CD4-positive, alpha-beta T cell treated with Interleukin-17A for 1 hour (primary cell): ENCODE results near the gene SYDE2.

Experiments
- DNase-seq: peaks from one replicate; pipeline ENCODE4 v3.0.0-alpha.2; 2020

The SYDE2 gene

DNA sequence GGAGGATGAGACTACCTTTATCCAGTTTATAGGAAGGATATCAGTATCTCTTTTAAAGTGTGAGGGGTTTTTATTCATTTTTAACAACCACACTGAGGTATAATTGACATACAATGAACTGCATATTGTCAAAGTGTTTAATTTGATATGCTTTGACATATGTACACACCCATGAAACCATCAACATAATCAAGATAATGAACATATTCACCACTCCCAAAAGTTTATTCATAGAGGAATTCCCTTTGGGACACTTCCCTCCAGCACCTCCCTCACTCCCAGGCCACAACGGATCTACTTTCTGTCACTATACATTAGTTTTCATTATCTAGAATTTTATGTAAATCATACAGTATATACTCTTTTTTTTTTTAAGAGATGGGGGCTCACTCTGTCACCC is 89.1 kb downstream of the SYDE2 start:
- DNase-seq = no peak

DNA sequence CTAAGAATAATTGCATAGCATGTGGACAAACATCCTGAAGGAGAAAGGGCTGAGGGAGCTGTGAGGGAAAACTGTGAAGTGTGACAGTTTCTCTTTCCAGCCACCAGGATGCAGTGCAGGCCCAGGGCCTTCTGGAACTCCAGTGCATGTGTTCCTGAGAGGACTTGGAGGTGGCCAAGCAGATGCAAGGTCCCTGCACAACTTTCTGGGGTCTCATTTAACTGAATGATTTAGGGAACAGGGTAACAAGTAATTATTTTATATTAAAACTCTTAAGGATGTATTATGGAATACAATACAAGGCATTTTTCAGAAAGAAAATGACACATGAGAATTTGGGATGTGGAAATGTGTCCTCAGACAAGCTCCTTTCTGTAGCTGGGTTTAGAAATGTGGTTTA is 91.3 kb downstream of the SYDE2 start:
- DNase-seq = peak; percentile 56
